HCT116 (cell line): Measurements from ENCODE around the gene SLC46A3.

Experiments
- CTCF ChIP-seq, 3 experiments: fragments of 200-600 bp in 1 of 3; sonication (generic) in 1 of 3; IDR thresholded peaks in 2 of 3; conservative IDR thresholded peaks in 1 of 3; 2 replicates each; pipeline ENCODE4 v1.5.1; 2012 to 2017; ENCODE audit warnings: low read depth in 2 of 3, low read length in 2 of 3, antibody characterized with exemption in 1 of 3, borderline replicate concordance in 1 of 3, control low read depth in 1 of 3, mild to moderate bottlenecking in 1 of 3, mixed read lengths in 1 of 3, mixed run types in 1 of 3, moderate library complexity in 1 of 3; ENCODE audit not compliant: insufficient read depth in 1 of 3
- EGR1 ChIP-seq: IDR thresholded peaks from 2 replicates; pipeline ENCODE4 v1.6.1; 2012; ENCODE audit warnings: low read depth
- EZH2 ChIP-seq: fragments of 200-600 bp; sonication (generic); IDR thresholded peaks from 2 replicates; pipeline ENCODE4 v1.6.1; 2017; ENCODE audit warnings: antibody characterized with exemption, mixed run types
- MAX ChIP-seq: IDR thresholded peaks from 2 replicates; pipeline ENCODE4 v1.6.1; 2012
- POLR2AphosphoS5 ChIP-seq: IDR thresholded peaks from 2 replicates; pipeline ENCODE4 v1.6.1; 2011; ENCODE audit warnings: mild to moderate bottlenecking, low read depth, low read length, moderate library complexity
- SIN3A ChIP-seq: IDR thresholded peaks from 2 replicates; pipeline ENCODE4 v1.6.1; 2012; ENCODE audit warnings: low read depth
- SP1 ChIP-seq: IDR thresholded peaks from 2 replicates; pipeline ENCODE4 v1.6.1; 2012; ENCODE audit warnings: low read depth
- TF ChIP-seq, protein P1 (sequence below): IDR thresholded peaks from 2 replicates; pipeline ENCODE4 v1.6.1; 2012

DNA sequence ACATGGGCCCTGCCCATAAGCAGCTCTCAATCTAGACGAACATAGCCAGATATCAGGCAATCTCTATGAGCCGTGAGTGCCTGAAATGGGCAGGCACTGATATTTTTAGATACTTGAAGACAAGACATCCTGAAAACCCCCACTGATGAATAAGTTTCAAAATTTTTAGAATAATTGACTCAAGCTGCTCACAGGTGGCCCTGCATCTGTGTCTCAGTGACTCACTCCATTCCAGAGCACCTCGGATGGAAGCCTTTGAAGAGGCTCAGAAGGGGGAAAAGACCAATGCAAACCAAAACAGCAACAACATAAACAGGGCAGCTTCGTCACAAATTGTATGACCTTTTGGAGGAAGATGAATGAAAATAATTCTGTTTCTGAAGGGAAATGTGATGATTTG, 42.8 kb upstream of the SLC46A3 start:
- TF ChIP-seq SIN3A, result no peak
- TF ChIP-seq EZH2, result no peak
- no peak for TF ChIP-seq MAX
- TF ChIP-seq CTCF (IDR thresholded peaks at IDR 0.05 in 2 of 3, conservative IDR thresholded peaks at IDR 0.05 in 1 of 3; ENCODE audit: borderline replicate concordance in 1 of 3, insufficient read depth in 1 of 3, low read depth in 2 of 3, low read length in 2 of 3), result no peak
- TF ChIP-seq SP1, result no peak
- no peak for TF ChIP-seq EGR1
- TF ChIP-seq, protein P1, sequence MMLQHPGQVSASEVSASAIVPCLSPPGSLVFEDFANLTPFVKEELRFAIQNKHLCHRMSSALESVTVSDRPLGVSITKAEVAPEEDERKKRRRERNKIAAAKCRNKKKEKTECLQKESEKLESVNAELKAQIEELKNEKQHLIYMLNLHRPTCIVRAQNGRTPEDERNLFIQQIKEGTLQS, result no peak
- TF ChIP-seq POLR2AphosphoS5, result no peak
